Fibroblast of lung (primary cell): Measurements from ENCODE around the gene NECTIN2. TPM values are rescaled to one million over a fixed set of nuclear protein-coding genes. Genes with fewer than 3 reads are reported as not detected.

Source experiments
- DNase-seq, 2 donors: peaks; one replicate each; pipeline versions ENCODE4 v3.0.0 to v3.0.0-alpha.2; 2010; ENCODE audit warnings: low read depth in 2 of 2
- H2AFZ ChIP-seq: 2 replicates; pipeline ENCODE4 v1.5.1; 2012; ENCODE audit warnings: low read length, control low read depth, inconsistent platforms
- H3K27ac ChIP-seq: 2 replicates; pipeline ENCODE4 v1.5.1; 2011; ENCODE audit warnings: low read length, control low read depth; ENCODE audit not compliant: insufficient read depth
- H3K27me3 ChIP-seq: 2 replicates; pipeline ENCODE4 v1.5.1; 2011; ENCODE audit warnings: mild to moderate bottlenecking, low read length; ENCODE audit not compliant: control insufficient read depth, insufficient read depth
- H3K36me3 ChIP-seq: 2 replicates; pipeline ENCODE4 v1.5.1; 2011; ENCODE audit warnings: low read length; ENCODE audit not compliant: control insufficient read depth, insufficient read depth
- H3K4me1 ChIP-seq: 2 replicates; pipeline ENCODE4 v1.5.1; 2011; ENCODE audit warnings: low read length; ENCODE audit not compliant: control insufficient read depth, insufficient read depth; ENCODE audit errors: extremely low read depth
- H3K4me2 ChIP-seq: 2 replicates; pipeline ENCODE4 v1.5.1; 2011; ENCODE audit warnings: low read length, control low read depth; ENCODE audit not compliant: insufficient read depth; ENCODE audit errors: extremely low read depth
- H3K4me3 ChIP-seq, 4 experiments: fragments of 200-600 bp in 1 of 4; sonication (generic) in 1 of 4; replicated peaks in 1 of 4; 2 replicates each; pipeline ENCODE4 v1.5.1; 2011 to 2016; ENCODE audit warnings: low read length in 4 of 4, low read depth in 3 of 4, mild to moderate bottlenecking in 3 of 4, control low read depth in 2 of 4, inconsistent platforms in 1 of 4, mixed read lengths in 1 of 4; ENCODE audit not compliant: insufficient read depth in 1 of 4; ENCODE audit errors: control extremely low read depth in 1 of 4
- H3K79me2 ChIP-seq: 2 replicates; pipeline ENCODE4 v1.5.1; 2012; ENCODE audit warnings: mild to moderate bottlenecking, low read length, inconsistent platforms; ENCODE audit not compliant: control insufficient read depth, insufficient read depth
- H3K9ac ChIP-seq: 2 replicates; pipeline ENCODE4 v1.5.1; 2011; ENCODE audit warnings: mild to moderate bottlenecking, low read length, control low read depth; ENCODE audit not compliant: insufficient read depth
- H3K9me3 ChIP-seq: 2 replicates; pipeline ENCODE4 v1.5.1; 2012; ENCODE audit warnings: low read depth, low read length; ENCODE audit not compliant: control insufficient read depth, insufficient read depth
- H4K20me1 ChIP-seq: 2 replicates; pipeline ENCODE4 v1.5.1; 2011; ENCODE audit warnings: low read length; ENCODE audit not compliant: control insufficient read depth, insufficient read depth; ENCODE audit errors: extremely low read depth
- CTCF ChIP-seq, 2 donors: IDR thresholded peaks in 1 of 2; conservative IDR thresholded peaks in 1 of 2; 1 replicate in 1 of 2; 2 replicates in 1 of 2; pipeline ENCODE4 v1.5.1; 2011 to 2012; ENCODE audit warnings: low read length in 2 of 2, control low read depth in 1 of 2, inconsistent platforms in 1 of 2, low read depth in 1 of 2, mild to moderate bottlenecking in 1 of 2
- EZH2 ChIP-seq: IDR thresholded peaks from 2 replicates; pipeline ENCODE4 v1.5.1; 2012; ENCODE audit warnings: low read length, control low read depth, mild to moderate bottlenecking; ENCODE audit errors: missing control alignments
- polyA minus RNA-seq: library from RNA; depleted of rRNA, polyadenylated mRNA; stranded (reverse); fragments of >200 nt; gene quantifications from 2 replicates; pipeline ENCODE4 v1.2.3, GENCODE V29; 2011; ENCODE audit warnings: low replicate concordance
- polyA plus RNA-seq, 2 donors: library from polyadenylated mRNA; depleted of rRNA in 1 of 2; stranded (reverse) in 1 of 2; unstranded in 1 of 2; fragments of >200 nt; gene quantifications; 2 replicates each; pipeline ENCODE4 v1.2.1, GENCODE V29; 2011 to 2012; ENCODE audit warnings: missing spikeins in 1 of 2
- total RNA-seq: library from RNA; depleted of rRNA; stranded (reverse); fragments of >200 nt; gene quantifications from 2 replicates; pipeline ENCODE4 v1.2.1, GENCODE V29; 2014

NECTIN2 gene
- total RNA-seq (50.3 and 70.7 TPM in 2 replicates), polyA plus RNA-seq (59.4 and 77.4 TPM in 2 replicates), polyA minus RNA-seq (248 and 327 TPM in 2 replicates)
- 99.9 and 115 TPM in 2 replicates for polyA plus RNA-seq (2012)

DNA sequence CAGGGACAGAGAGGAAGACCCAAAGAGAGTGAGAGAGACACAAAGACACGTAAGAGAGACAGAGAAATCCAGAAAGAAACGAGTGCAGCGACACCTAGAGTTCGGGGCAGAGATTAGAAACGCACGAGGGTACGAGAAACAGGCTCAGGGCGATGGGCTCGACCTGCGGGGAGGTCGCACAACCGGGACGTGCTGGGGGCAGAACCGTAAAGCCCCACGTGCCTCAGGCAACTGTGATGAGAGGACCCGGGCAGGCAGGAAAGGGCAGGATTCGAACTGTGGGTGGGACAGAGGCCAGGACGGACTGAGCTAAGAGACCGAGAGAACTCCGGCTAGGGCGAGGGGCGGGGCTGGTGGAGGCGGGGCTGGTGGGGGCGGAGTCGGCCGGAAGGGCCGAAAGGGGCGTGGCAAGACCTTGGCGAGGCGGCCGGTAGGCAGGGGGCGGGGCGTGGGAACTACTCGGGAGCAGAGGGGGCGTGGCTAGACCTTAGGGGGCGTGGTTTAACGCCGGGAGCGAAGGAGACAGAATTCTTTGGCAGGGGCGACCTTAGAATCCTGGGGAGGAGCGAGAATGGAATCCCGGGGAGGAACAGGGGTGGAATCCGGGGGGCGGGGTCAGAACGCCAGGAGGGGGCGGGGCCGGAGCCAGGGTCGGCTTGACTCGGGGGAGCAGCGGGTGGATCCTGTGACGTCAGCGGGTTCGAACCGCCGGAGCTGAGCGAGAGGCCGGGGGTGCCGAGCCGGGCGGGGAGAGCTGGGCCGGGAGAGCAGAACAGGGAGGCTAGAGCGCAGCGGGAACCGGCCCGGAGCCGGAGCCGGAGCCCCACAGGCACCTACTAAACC lies at the start of gene NECTIN2:
Gene NECTIN2 (plus strand): TSS at position 686 of the 843 bp plus-strand sequence. CDS start 229 bp downstream, outside the sequence.
- no peaks in the 10 kb centered on the region for H3K27me3 ChIP-seq
- peak within 1 kb of the TSS; percentile 90 for H3K27ac ChIP-seq
- H3K4me2 ChIP-seq, result peak within 1 kb of the TSS; percentile 90
- peak; percentile 94 to 99 for DNase-seq
- no peaks in the 10 kb centered on the region for H3K9me3 ChIP-seq
- peak within 1 kb of the TSS; percentile 99 for H3K9ac ChIP-seq
- H3K79me2 ChIP-seq, result peaks cover 46% of the 10 kb centered on the region
- TF ChIP-seq EZH2 (no peak), CTCF (conservative IDR thresholded peaks at IDR 0.05 in 1 of 2, IDR thresholded peaks at IDR 0.05 in 1 of 2; ENCODE audit: low read depth in 1 of 2, low read length in 2 of 2) (peak; percentile 78 to 84)
- peaks cover 7% of the 10 kb centered on the region for H3K4me1 ChIP-seq
- peak within 1 kb of the TSS; percentile 97 for H2AFZ ChIP-seq
- no peaks in the 10 kb centered on the region for H4K20me1 ChIP-seq
- no peaks in the 10 kb centered on the region for H3K36me3 ChIP-seq
- peak within 1 kb of the TSS; percentile 85 to 98 (median 92) for H3K4me3 ChIP-seq

GRCh38 chr19:44796701-44797115 lies 49.4 kb upstream of the NECTIN2 start:
- DNase-seq, result peak in 1 of 2 donors; percentile 41
- H3K4me3 ChIP-seq, result no peak overlapping the region
- peak overlapping the region; percentile 75 for H2AFZ ChIP-seq
- H3K27ac ChIP-seq, result no peak overlapping the region
- no peak overlapping the region for H3K4me2 ChIP-seq
- no peak for TF ChIP-seq CTCF (conservative IDR thresholded peaks at IDR 0.05 in 1 of 2, IDR thresholded peaks at IDR 0.05 in 1 of 2; ENCODE audit: low read depth in 1 of 2, low read length in 2 of 2)
- TF ChIP-seq EZH2, result no peak
- H3K79me2 ChIP-seq, result no peaks in the 10 kb centered on the region
- no peaks in the 10 kb centered on the region for H3K9me3 ChIP-seq
- no peaks in the 10 kb centered on the region for H3K36me3 ChIP-seq
- H3K4me1 ChIP-seq, result no peaks in the 10 kb centered on the region
- no peak overlapping the region for H3K9ac ChIP-seq
- no peaks in the 10 kb centered on the region for H3K27me3 ChIP-seq
- H4K20me1 ChIP-seq, result no peaks in the 10 kb centered on the region

GRCh38 chr19:44799627-44800346 lies 46.3 kb upstream of the NECTIN2 start:
- H3K27ac ChIP-seq, result no peak overlapping the region
- DNase-seq, result no peak
- H2AFZ ChIP-seq, result no peak overlapping the region
- no peaks in the 10 kb centered on the region for H3K27me3 ChIP-seq
- H3K9me3 ChIP-seq, result no peaks in the 10 kb centered on the region
- TF ChIP-seq CTCF (conservative IDR thresholded peaks at IDR 0.05 in 1 of 2, IDR thresholded peaks at IDR 0.05 in 1 of 2; ENCODE audit: low read depth in 1 of 2, low read length in 2 of 2), result no peak
- no peak for TF ChIP-seq EZH2
- H3K4me2 ChIP-seq, result no peak overlapping the region
- no peak overlapping the region for H3K4me3 ChIP-seq
- no peaks in the 10 kb centered on the region for H3K4me1 ChIP-seq
- H3K36me3 ChIP-seq, result no peaks in the 10 kb centered on the region
- H3K79me2 ChIP-seq, result no peaks in the 10 kb centered on the region
- H3K9ac ChIP-seq, result no peak overlapping the region
- H4K20me1 ChIP-seq, result no peaks in the 10 kb centered on the region
